HG03196 (cell line): ENCODE measurements around the gene HS3ST4.
"Not testable (repeated sequence)": the region's sequence is repeated elsewhere in the genome, so short reads cannot be mapped to it uniquely, and the experiment has no call there.

Experiments
- ATAC-seq: cut with Tn5 transposase; IDR thresholded peaks from one replicate; pipeline ENCODE4 v1.9.1; 2021; ENCODE audit not compliant: unreplicated experiment

Gene HS3ST4

GRCh38 chr16:26078716-26079355 is 387.1 kb downstream of the HS3ST4 start:
- no peak for ATAC-seq

DNA sequence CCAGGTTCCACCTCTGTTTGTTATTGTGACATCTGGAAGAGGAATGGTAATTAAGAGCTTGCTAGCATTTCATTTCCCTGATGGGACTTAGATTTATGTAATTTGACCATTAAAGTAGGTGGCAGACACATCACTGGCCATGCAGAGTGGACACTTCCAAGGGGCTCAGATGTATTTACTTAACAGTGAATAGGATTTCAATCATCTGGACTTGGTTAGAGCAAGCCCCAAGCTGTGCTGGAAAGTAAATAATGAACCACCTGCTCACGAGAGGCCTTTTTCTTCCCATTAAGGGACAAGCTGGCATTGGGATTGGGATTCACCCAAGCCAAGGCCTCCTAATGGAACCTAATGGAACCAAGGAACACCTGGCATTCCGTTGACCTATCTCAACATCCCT is 395.3 kb downstream of the HS3ST4 start:
- ATAC-seq: no peak

DNA sequence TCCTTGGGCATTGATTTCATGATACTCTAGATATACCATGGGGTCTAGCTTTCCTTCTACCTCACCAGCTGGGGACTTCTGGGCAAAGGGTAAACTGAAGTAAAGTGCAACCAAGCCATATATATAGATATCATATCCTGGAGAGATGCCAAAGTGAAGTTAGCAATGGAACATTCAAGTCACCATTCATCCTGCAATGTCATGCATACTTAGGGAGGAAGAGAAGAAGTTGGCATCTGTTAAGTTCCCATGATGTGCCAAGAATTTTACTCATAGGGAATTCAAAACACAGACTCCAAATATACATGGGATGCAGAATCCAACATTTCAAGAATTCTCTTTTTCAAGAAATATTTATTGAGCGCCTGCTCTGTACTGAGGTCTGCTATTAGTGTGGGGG is 399.8 kb downstream of the HS3ST4 start:
- no peak for ATAC-seq

- not testable (repeated sequence) for ATAC-seq
These were observed 406.4 kb downstream of the HS3ST4 start for GRCh38 chr16:26098206-26098605.

DNA sequence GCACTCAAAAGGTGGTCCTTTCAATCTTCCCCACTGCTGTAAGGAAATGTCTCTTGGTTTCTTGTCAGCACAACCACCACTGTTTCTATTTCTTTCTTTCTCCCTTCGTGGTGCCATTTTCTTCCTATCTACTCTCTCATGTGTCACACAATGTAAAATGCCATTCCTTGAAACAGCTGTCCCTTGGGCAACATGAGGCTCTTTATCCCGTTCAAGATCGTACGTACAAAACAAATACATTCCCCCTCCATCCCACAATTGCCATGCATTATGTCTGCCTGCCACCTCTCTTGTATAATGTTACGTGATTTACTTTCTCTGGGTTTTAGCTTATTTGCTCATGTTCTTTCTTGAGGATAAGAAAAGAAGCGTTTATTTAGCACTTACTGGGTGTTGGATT is 410.6 kb downstream of the HS3ST4 start:
- no peak for ATAC-seq

DNA sequence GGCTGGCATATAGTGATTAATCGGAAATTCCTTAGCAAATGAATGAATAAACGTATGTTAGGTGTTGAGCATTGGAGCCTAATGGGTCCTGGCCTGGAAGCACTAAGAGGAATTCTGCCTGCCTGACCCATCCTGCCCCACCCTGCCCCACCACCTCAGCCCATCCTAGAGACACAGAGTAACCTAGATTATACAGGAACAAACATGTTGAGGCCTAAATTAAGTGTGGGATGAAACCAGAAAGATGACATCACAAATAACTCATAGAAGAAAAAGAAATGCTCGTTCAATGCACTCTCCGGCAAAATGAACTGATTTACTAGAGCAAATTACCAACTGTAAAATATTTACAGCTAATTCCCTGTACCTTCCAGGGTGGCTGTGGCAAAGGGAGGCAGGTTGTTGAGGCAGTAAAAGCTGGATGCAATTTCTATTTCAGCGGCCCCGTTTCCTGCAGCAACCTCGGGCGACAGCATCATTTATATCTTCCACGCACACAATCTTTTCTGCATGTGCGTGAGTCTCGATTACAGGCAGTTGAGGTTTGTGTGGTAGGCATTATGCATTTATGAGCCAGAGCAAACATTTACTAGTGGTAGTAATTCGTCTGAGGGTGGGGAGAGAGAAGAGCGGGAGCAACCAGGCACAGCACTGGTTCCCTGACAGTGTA is 417.2 kb downstream of the HS3ST4 start:
- no peak for ATAC-seq

DNA sequence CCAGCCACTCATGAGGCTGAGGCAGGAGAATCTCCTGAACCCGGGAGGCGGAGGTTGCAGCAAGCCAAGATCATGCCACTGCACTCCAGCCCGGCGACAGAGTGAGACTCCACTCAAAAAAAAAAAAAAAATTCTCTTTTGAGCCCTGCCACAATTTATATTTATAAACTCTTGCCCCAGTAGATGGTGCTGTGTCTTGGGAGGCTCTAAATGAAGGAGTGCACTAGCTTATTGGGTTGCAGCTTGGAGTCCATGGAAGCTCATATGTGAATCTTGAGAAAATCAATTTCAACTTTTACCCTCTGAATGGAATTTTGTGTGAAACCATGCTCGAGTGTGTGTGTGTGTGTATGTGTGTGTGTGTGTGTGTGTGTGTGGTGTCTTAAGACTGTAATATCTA is 420.1 kb downstream of the HS3ST4 start:
- ATAC-seq: no peak

- ATAC-seq: no peak
These were observed 426.8 kb downstream of the HS3ST4 start for GRCh38 chr16:26118575-26118974.

DNA sequence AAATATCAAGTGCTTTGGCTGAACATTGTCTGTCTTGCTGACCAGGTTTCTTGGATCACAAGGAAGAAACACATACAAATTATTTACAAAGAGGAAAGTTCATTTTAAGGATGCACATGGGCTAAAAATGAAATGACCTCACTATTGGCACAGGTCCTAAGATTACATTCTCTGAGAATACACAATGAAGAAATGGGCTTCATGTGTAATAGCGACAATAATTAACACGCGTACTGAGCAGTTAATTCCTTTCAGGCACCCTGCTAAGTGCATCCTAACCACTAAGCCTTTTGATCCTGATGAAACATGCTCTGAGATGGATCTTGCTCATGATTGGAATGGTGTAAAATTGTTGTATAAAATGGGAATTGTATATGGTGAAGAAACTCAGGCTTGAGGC is 429.0 kb downstream of the HS3ST4 start:
- ATAC-seq: no peak

DNA sequence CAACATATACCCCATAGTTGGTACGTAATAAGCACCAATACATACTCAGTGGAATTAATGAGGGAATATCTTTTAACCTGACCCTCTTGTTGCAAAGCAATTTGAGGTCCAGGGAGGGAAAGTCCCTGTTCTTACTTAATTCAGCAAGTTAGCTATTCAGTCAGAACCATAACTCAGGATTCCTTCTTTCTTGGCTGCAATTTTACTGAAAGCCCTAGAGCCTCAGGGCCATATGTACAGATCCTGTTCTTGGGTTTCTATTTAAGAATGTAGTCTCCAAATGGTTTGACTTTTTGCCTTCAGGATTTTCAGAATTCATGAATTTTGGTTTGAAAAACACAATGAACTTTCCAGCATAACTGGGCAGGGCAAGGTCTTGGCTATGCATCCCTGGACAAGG is 436.5 kb downstream of the HS3ST4 start:
- ATAC-seq: no peak

DNA sequence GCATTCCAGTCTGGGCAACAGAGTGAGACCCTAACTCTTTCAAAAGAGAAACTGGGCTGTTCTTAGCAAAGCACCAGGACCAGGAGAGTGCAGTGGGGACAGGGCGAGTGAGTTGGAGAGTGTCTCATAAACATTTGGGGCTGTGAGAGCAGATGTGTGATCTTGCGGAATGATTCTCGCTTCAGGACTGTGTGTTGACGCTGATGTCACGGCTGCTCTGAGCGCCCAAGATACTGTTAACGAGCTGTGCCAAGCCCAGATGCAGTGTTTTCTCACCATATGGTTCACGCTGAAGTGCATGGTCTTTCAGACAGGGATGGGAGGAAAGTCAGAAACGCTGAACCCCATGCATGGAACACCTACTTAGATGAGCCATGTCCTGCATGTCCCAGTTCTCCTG is 438.2 kb downstream of the HS3ST4 start:
- no peak for ATAC-seq

DNA sequence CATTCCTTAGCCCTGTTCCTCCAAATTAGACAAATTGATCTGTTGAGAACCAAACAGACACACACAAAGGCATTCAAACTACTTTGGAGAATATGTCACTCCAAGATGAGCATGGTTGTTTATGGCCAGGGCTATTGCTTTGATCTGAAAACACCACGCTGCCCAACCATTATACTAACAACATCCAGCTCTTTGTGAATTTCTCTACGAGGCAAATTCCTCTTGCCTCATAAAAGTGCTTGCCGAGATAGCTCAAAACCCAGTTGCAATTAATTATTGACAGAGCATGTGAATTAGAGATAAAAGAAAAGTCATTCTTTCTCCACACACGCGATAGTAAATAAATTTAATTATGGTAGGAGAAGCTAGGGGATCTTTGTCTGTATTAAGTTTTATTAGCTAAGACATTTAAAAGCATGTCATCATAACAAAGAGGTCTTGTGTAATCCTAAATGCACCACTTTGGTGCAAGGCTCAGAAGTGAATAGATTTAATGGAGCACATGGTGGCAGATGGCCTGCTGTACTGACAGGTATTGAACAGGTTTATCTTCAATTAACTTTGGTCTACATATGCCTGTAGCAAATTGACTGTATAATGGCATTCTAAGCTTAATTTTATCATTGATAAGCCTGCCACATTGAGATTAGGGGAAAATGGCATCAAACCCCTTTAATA is 441.8 kb downstream of the HS3ST4 start:
- ATAC-seq: no peak

DNA sequence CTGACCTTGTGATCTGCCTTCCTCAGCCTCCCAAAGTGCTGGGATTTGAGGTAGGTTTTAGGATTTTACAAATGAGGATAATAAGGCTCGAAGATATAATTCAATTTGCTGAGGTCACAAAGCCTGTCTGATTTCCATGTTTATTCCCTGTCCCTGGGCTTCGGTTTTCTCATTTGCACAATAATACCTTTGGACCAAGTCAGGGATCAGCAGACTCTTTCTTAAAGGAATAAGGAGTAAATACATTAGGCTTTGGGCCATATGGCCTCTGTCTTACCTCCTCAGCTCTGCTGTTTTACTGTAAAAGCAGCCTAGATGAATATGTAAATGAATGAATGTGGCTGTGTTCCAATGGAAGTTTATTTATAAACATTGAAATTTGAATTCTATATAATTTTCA is 442.8 kb downstream of the HS3ST4 start:
- no peak for ATAC-seq

GRCh38 chr16:26137956-26138355 is 446.2 kb downstream of the HS3ST4 start:
- no peak for ATAC-seq

DNA sequence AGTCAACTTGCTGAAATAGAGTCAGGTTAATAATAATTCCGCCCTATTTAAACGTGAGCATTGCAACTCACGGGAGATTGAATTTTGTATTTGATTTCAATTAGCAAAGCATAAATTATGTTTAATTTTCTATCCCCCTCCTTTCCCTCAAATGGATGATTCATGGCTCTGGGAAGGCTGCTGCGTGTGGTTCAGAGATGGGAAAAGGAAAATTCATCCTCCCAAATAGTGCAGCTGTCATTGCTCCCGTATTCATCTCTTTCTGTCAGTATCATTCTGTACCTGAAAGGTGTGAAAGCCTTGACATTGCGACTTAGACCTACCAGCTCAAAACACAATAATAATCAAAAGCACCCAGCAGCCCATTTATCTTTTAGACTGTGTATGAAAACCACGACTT is 447.3 kb downstream of the HS3ST4 start:
- no peak for ATAC-seq

DNA sequence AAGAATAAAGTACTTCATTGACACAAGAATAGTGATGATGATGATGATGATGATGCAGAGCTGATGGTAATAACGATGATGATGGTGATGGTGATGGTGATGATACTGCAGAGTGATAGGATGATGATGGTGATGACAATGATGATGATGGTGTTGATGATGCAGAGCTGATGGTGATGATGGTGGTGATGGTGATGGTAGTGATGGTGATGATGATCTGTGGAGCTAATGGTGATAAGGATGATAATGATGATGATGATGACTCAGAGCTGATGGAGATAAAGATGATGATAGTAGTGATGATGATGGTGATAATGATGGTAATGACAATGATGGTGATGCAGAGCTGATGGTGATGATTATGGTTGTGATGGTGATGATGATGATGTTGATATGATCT is 448.1 kb downstream of the HS3ST4 start:
- ATAC-seq: no peak

- no peak for ATAC-seq
These were observed 457.8 kb downstream of the HS3ST4 start for GRCh38 chr16:26149364-26150190.

DNA sequence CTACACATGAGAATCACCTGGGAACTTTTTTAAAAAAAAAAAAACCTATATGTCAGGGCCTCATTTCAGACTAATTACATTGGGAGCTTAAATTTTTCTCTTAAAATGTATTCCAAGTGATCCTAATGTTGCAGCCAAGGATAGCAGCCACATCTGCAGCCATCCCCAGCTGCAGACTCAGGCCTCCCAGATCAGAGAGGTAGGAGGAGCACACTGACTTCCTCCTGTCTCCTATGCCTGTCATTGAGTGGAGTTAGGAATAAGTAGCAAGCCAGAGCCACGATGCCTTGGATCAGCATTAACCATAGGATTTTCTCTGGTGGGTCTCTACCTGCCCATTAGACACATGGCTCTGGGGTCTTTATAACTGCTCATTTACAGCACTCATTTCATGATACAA is 463.5 kb downstream of the HS3ST4 start:
- ATAC-seq: no peak

GRCh38 chr16:26157319-26157718 is 465.6 kb downstream of the HS3ST4 start:
- no peak for ATAC-seq

DNA sequence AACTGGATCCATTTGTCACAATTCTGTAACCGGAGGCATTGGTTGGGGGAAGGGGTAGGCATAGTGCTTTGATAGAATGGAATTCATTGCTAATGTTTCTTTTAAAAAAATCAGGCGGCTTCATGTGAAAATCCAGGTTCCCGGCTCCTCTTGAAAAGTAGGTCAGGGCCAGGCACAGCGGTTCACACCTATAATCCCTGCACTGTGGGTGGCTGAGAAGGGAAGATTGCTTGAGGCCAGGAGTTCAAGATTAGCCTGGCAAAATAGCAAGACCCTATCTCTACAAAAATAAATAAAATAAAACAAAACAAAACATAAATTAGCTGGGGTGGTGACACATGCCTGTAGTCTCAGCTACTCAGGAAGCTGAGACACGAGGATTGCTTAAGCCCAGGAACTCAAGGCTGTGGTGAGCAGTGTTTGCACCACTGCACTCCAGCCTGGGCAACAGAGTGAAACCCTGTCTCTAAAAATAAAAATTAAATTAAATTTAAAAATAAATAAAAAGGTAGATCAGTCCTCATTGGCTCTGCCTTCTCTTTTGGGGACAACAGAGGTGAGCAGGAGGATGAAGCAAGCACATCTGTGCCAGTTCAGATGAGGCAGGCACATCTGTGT is 466.5 kb downstream of the HS3ST4 start:
- no peak for ATAC-seq
